C4-2B (cell line): ENCODE results near the gene JPT1.

ENCODE experiments used
- ZFX ChIP-seq: fragments of 450-650 bp; IDR thresholded peaks from 2 replicates; pipeline ENCODE4 v1.6.1; 2017
- TF ChIP-seq, protein P1 (sequence below): fragments of 450-650 bp; conservative IDR thresholded peaks from 2 replicates; pipeline ENCODE4 v1.5.1; 2017; ENCODE audit warnings: mild to moderate bottlenecking

DNA sequence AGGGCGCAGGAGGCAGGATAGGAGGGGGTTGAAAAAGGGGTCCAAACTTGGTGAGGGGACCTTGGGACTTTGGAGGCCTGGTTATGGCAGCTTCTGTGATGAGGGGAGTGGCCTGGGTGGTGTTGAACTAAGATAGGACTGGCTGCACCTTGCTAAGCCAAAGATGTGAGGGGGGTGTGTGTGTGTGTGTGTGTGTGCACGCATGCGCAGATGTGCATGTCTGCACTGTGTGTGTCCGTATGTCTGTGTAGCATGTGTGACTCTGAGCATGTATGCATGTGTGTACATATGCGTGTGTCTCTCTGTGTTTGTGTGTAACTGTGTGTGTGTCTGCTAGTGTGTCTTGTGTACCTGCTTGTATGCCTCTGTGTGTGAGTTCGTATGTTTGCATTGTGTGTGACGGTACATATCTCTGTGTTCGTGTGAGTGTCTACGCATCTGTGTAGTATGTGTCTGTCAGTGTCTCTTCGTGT is 62.4 kb downstream of the JPT1 start:
- TF ChIP-seq, protein P1, sequence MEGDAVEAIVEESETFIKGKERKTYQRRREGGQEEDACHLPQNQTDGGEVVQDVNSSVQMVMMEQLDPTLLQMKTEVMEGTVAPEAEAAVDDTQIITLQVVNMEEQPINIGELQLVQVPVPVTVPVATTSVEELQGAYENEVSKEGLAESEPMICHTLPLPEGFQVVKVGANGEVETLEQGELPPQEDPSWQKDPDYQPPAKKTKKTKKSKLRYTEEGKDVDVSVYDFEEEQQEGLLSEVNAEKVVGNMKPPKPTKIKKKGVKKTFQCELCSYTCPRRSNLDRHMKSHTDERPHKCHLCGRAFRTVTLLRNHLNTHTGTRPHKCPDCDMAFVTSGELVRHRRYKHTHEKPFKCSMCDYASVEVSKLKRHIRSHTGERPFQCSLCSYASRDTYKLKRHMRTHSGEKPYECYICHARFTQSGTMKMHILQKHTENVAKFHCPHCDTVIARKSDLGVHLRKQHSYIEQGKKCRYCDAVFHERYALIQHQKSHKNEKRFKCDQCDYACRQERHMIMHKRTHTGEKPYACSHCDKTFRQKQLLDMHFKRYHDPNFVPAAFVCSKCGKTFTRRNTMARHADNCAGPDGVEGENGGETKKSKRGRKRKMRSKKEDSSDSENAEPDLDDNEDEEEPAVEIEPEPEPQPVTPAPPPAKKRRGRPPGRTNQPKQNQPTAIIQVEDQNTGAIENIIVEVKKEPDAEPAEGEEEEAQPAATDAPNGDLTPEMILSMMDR, result no peak
- TF ChIP-seq ZFX, result no peak
